ENCODE data around the gene NOMO2.
"Not testable (repeated sequence)": the region's sequence is repeated elsewhere in the genome, so short reads cannot be mapped to it uniquely, and the experiment has no call there.

The NOMO2 gene

GRCh38 chr16:18498430-18498829, 63.5 kb downstream of the NOMO2 start:
- DNase-seq: not testable (repeated sequence)

GRCh38 chr16:18497032-18497431, 64.9 kb downstream of the NOMO2 start:
- DNase-seq: not testable (repeated sequence)

GRCh38 chr16:18492118-18492897, 69.6 kb downstream of the NOMO2 start:
- DNase-seq: not testable (repeated sequence)

GRCh38 chr16:18436025-18436424, 125.9 kb downstream of the NOMO2 start:
- not testable (repeated sequence) for DNase-seq

GRCh38 chr16:18415827-18416226, 146.1 kb downstream of the NOMO2 start:
- DNase-seq: not testable (repeated sequence)

GRCh38 chr16:18409532-18410293, 152.2 kb downstream of the NOMO2 start:
- DNase-seq: not testable (repeated sequence)

- DNase-seq: not testable (repeated sequence)
Measured at GRCh38 chr16:18401851-18402657, 159.8 kb downstream of the NOMO2 start.

GRCh38 chr16:18401159-18401558, 160.7 kb downstream of the NOMO2 start:
- peak; percentile 1 for DNase-seq

GRCh38 chr16:18394363-18394762, 167.5 kb downstream of the NOMO2 start:
- not testable (repeated sequence) for DNase-seq

- not testable (repeated sequence) for DNase-seq
Measured at GRCh38 chr16:18387767-18388166, 174.1 kb downstream of the NOMO2 start.

GRCh38 chr16:18386517-18386916, 175.4 kb downstream of the NOMO2 start:
- DNase-seq: not testable (repeated sequence)

- DNase-seq: not testable (repeated sequence)
Measured at GRCh38 chr16:18385285-18385684, 176.6 kb downstream of the NOMO2 start.

- not testable (repeated sequence) for DNase-seq
Measured at GRCh38 chr16:18384869-18385268, 177.0 kb downstream of the NOMO2 start.

- not testable (repeated sequence) for DNase-seq
Measured at GRCh38 chr16:18384098-18384636, 177.7 kb downstream of the NOMO2 start.

GRCh38 chr16:18382696-18383095, 179.2 kb downstream of the NOMO2 start:
- DNase-seq: not testable (repeated sequence)
